Suppressor macrophage treated with lipopolysaccharide for 4 hours (primary cell): Measurements from ENCODE around the gene LMBR1.
A peak's percentile ranks its signal among the peaks of the same experiment; 100 is the strongest.
"Not testable (repeated sequence)": the region's sequence is repeated elsewhere in the genome, so short reads cannot be mapped to it uniquely, and the experiment has no call there.

ENCODE experiments used
- DNase-seq: peaks from one replicate; pipeline ENCODE4 v3.0.0-alpha.2; 2020

Gene LMBR1

GRCh38 chr7:156903232-156903909, 10.4 kb upstream of the LMBR1 start:
- DNase-seq = no peak

GRCh38 chr7:156900093-156900492, 7.1 kb upstream of the LMBR1 start:
- DNase-seq = not testable (repeated sequence)

- DNase-seq = no peak
These were observed 6.0 kb upstream of the LMBR1 start for GRCh38 chr7:156898938-156899337.

- no peak for DNase-seq
These were observed 4.7 kb upstream of the LMBR1 start for GRCh38 chr7:156897673-156898072.

- no peak for DNase-seq
These were observed 3.5 kb upstream of the LMBR1 start for GRCh38 chr7:156896388-156897022.

- peak; percentile 39 for DNase-seq
These were observed 2.2 kb upstream of the LMBR1 start for GRCh38 chr7:156895024-156895780.

GRCh38 chr7:156892081-156892800, 742 bp downstream of the LMBR1 start:
- peak; percentile 28 for DNase-seq

GRCh38 chr7:156889746-156890145, 3.2 kb downstream of the LMBR1 start:
- no peak for DNase-seq

- DNase-seq = no peak
These were observed 3.9 kb downstream of the LMBR1 start for GRCh38 chr7:156889089-156889488.

GRCh38 chr7:156886020-156886795, 6.8 kb downstream of the LMBR1 start:
- DNase-seq = no peak

- no peak for DNase-seq
These were observed 11.3 kb downstream of the LMBR1 start for GRCh38 chr7:156881679-156882078.

GRCh38 chr7:156875766-156876165, 17.2 kb downstream of the LMBR1 start:
- DNase-seq = no peak

- DNase-seq = not testable (repeated sequence)
These were observed 24.6 kb downstream of the LMBR1 start for GRCh38 chr7:156868363-156868762.

GRCh38 chr7:156865493-156865892, 27.5 kb downstream of the LMBR1 start:
- DNase-seq = no peak

GRCh38 chr7:156862022-156862421, 31.0 kb downstream of the LMBR1 start:
- DNase-seq = not testable (repeated sequence)

GRCh38 chr7:156861212-156861611, 31.8 kb downstream of the LMBR1 start:
- no peak for DNase-seq

- not testable (repeated sequence) for DNase-seq
These were observed 32.9 kb downstream of the LMBR1 start for GRCh38 chr7:156860099-156860498.

GRCh38 chr7:156858523-156858922, 34.5 kb downstream of the LMBR1 start:
- DNase-seq = no peak

GRCh38 chr7:156857757-156858156, 35.2 kb downstream of the LMBR1 start:
- no peak for DNase-seq

GRCh38 chr7:156854654-156855053, 38.3 kb downstream of the LMBR1 start:
- no peak for DNase-seq

- no peak for DNase-seq
These were observed 44.0 kb downstream of the LMBR1 start for GRCh38 chr7:156848979-156849378.

GRCh38 chr7:156845379-156846101, 47.4 kb downstream of the LMBR1 start:
- no peak for DNase-seq
